Measurements from ENCODE around the gene ABR.
A peak's percentile ranks its signal among the peaks of the same experiment; 100 is the strongest.

The ABR gene

GRCh38 chr17:1173432-1174262 is 6.1 kb downstream of the ABR start:
- no peak overlapping the region for H3K4me3 ChIP-seq (ENCODE audit: low read depth, low read length)
- TF ChIP-seq MYC (IDR thresholded peaks at IDR 0.05; ENCODE audit: low read depth, low read length) (no peak), POLR2A (IDR thresholded peaks at IDR 0.05; ENCODE audit: extremely low read depth, insufficient read length) (no peak), CTCF (IDR thresholded peaks at IDR 0.05; ENCODE audit: low read depth, low read length) (no peak), MAX (IDR thresholded peaks at IDR 0.05; ENCODE audit: low read depth, low read length) (no peak)
- no peak for DNase-seq (ENCODE audit: low read depth)

GRCh38 chr17:1171953-1172352 is 7.8 kb downstream of the ABR start:
- DNase-seq (ENCODE audit: low read depth): no peak
- H3K4me3 ChIP-seq (ENCODE audit: low read depth, low read length): no peak overlapping the region
- TF ChIP-seq MYC (IDR thresholded peaks at IDR 0.05; ENCODE audit: low read depth, low read length) (no peak), MAX (IDR thresholded peaks at IDR 0.05; ENCODE audit: low read depth, low read length) (no peak), CTCF (IDR thresholded peaks at IDR 0.05; ENCODE audit: low read depth, low read length) (no peak), POLR2A (IDR thresholded peaks at IDR 0.05; ENCODE audit: extremely low read depth, insufficient read length) (no peak)

GRCh38 chr17:1170739-1171138 is 9.0 kb downstream of the ABR start:
- DNase-seq (ENCODE audit: low read depth): no peak
- TF ChIP-seq MAX (IDR thresholded peaks at IDR 0.05; ENCODE audit: low read depth, low read length) (no peak), CTCF (IDR thresholded peaks at IDR 0.05; ENCODE audit: low read depth, low read length) (peak; percentile 37)
- H3K4me3 ChIP-seq (ENCODE audit: low read depth, low read length): no peak overlapping the region

GRCh38 chr17:1169929-1170312 is 9.9 kb downstream of the ABR start:
- DNase-seq (ENCODE audit: low read depth): no peak
- TF ChIP-seq MAX (IDR thresholded peaks at IDR 0.05; ENCODE audit: low read depth, low read length) (no peak), MYC (IDR thresholded peaks at IDR 0.05; ENCODE audit: low read depth, low read length) (no peak), POLR2A (IDR thresholded peaks at IDR 0.05; ENCODE audit: extremely low read depth, insufficient read length) (no peak), CTCF (IDR thresholded peaks at IDR 0.05; ENCODE audit: low read depth, low read length) (no peak)
- no peak overlapping the region for H3K4me3 ChIP-seq (ENCODE audit: low read depth, low read length)

GRCh38 chr17:1169221-1169928 is 10.4 kb downstream of the ABR start:
- DNase-seq (ENCODE audit: low read depth): no peak
- no peak overlapping the region for H3K4me3 ChIP-seq (ENCODE audit: low read depth, low read length)
- TF ChIP-seq CTCF (IDR thresholded peaks at IDR 0.05; ENCODE audit: low read depth, low read length) (no peak), MAX (IDR thresholded peaks at IDR 0.05; ENCODE audit: low read depth, low read length) (no peak), MYC (IDR thresholded peaks at IDR 0.05; ENCODE audit: low read depth, low read length) (no peak), POLR2A (IDR thresholded peaks at IDR 0.05; ENCODE audit: extremely low read depth, insufficient read length) (no peak)

Data from NB4 (cell line).